Adrenal gland (tissue), 5 donors: ENCODE results near the gene KLHL14.

ENCODE experiments used
- POLR2A ChIP-seq, 2 donors: fragments of 450-650 bp; IDR thresholded peaks; one replicate each; pipeline ENCODE4 v1.6.1; 2017; ENCODE audit warnings: antibody characterized with exemption in 2 of 2, mild to moderate bottlenecking in 2 of 2, moderate library complexity in 1 of 2
- TF ChIP-seq, protein P1 (sequence below), 6 experiments: fragments of 450-650 bp in 4 of 6; fragments of 200-600 bp in 2 of 6; sonication (generic) in 1 of 6; IDR thresholded peaks; 1 replicate in 5 of 6; 2 replicates in 1 of 6; pipeline versions ENCODE4 v1.5.1 to v1.8.0; 2016 to 2021; ENCODE audit warnings: antibody characterized with exemption in 6 of 6, mild to moderate bottlenecking in 2 of 6, moderate library complexity in 1 of 6
- donor health status: DM: no; HTN: no; CAD: no.

GRCh38 chr18:32749809-32750208 lies 23.0 kb downstream of the KLHL14 start:
- TF ChIP-seq, protein P1, sequence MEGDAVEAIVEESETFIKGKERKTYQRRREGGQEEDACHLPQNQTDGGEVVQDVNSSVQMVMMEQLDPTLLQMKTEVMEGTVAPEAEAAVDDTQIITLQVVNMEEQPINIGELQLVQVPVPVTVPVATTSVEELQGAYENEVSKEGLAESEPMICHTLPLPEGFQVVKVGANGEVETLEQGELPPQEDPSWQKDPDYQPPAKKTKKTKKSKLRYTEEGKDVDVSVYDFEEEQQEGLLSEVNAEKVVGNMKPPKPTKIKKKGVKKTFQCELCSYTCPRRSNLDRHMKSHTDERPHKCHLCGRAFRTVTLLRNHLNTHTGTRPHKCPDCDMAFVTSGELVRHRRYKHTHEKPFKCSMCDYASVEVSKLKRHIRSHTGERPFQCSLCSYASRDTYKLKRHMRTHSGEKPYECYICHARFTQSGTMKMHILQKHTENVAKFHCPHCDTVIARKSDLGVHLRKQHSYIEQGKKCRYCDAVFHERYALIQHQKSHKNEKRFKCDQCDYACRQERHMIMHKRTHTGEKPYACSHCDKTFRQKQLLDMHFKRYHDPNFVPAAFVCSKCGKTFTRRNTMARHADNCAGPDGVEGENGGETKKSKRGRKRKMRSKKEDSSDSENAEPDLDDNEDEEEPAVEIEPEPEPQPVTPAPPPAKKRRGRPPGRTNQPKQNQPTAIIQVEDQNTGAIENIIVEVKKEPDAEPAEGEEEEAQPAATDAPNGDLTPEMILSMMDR (IDR thresholded peaks at IDR 0.05), result no peak
- TF ChIP-seq POLR2A (IDR thresholded peaks at IDR 0.05), result no peak
